ENCODE results near the gene NFIB. TPM values are rescaled to one million over a fixed set of nuclear protein-coding genes. Genes with fewer than 3 reads are reported as not detected.

NFIB gene
- total and polyA plus RNA-seq, 2 of the 4 experiments (the other 2 are of a cell fraction): 1.4 to 2.0 TPM

GRCh38 chr9:14356351-14357265, 42.7 kb upstream of the NFIB start:
- peaks cover 56% of the 10 kb centered on the region for H3K27me3 ChIP-seq (ENCODE audit: control insufficient read depth, insufficient read depth, low read length)
- TF ChIP-seq POLR2A (IDR thresholded peaks at IDR 0.05; ENCODE audit: low read depth, low read length) (no peak), CEBPB (IDR thresholded peaks at IDR 0.05; ENCODE audit: low read depth, low read length) (no peak), SMC3 (IDR thresholded peaks at IDR 0.05; ENCODE audit: low read depth, low read length) (no peak), MAFK (IDR thresholded peaks at IDR 0.05; ENCODE audit: low read depth, low read length) (no peak), RAD21 (IDR thresholded peaks at IDR 0.05; ENCODE audit: low read length) (no peak), USF2 (IDR thresholded peaks at IDR 0.05; ENCODE audit: low read depth, low read length) (no peak), MAZ (IDR thresholded peaks at IDR 0.05; ENCODE audit: borderline replicate concordance, low read depth, low read length) (no peak), RFX5 (IDR thresholded peaks at IDR 0.05; ENCODE audit: low read depth, low read length) (no peak)
- no peak overlapping the region for H4K8ac ChIP-seq (ENCODE audit: low read depth in 2 of 2, low read length in 2 of 2)
- no peak overlapping the region for H3K27ac ChIP-seq (ENCODE audit: insufficient read depth, low read length)
- no peak overlapping the region for H3K23ac ChIP-seq (ENCODE audit: low read depth, low read length)
- H3K9me3 ChIP-seq (ENCODE audit: control insufficient read depth, insufficient read depth, low read length): no peaks in the 10 kb centered on the region
- no peaks in the 10 kb centered on the region for H3K36me3 ChIP-seq (ENCODE audit: control insufficient read depth, insufficient read depth, low read length)
- H3K4me3 ChIP-seq (ENCODE audit: insufficient read depth, low read depth, low read length): no peak overlapping the region
- in situ Hi-C loops (cut with MboI; ENCODE audit: low sequenced_read_pairs) (loop anchor here (10.0 kb wide), 2 partner anchors 932 to 1322 kb away; no protein-coding TSS in a partner anchor), dilution Hi-C loops (cut with HindIII; ENCODE audit: low sequenced_read_pairs, unreplicated experiment) (no loop called here), intact Hi-C loops (cut with micrococcal nuclease) (loop anchor here (10.0 kb wide), 1 partner anchor 1322 kb away; no protein-coding TSS in a partner anchor)
- H2AFZ ChIP-seq (replicated peaks; ENCODE audit: low read length, poor library complexity): no peak overlapping the region
- no peaks in the 10 kb centered on the region for H4K20me1 ChIP-seq (ENCODE audit: insufficient read depth, low read length)
- DNase-seq: no peak
- no TSS peak for BruUV-seq (replicated peaks)
- ChIA-PET CTCF (interaction anchor here (0.6 to 1.1 kb wide), 2 partner anchors 292 to 402 kb away, joined by 3 to 4 read pairs; no protein-coding TSS in a partner anchor), POLR2A (ENCODE audit: unreplicated experiment) (no interaction called here)
- H2BK5ac ChIP-seq (ENCODE audit: low read depth, low read length, poor library complexity, severe bottlenecking): no peak overlapping the region
- no peak overlapping the region for H3K4ac ChIP-seq (ENCODE audit: low read depth, low read length)
- no peak for ATAC-seq (ENCODE audit: low read depth)
- H3K9ac ChIP-seq (ENCODE audit: low read depth, low read length): no peak overlapping the region
- no peak overlapping the region for H2AK9ac ChIP-seq (replicated peaks; ENCODE audit: low read depth, low read length, poor library complexity)
- H4K91ac ChIP-seq (ENCODE audit: insufficient read depth, low read depth, low read length): no peak overlapping the region
- H3K14ac ChIP-seq (replicated peaks; ENCODE audit: low read depth, low read length): no peak overlapping the region
- H2BK20ac ChIP-seq (ENCODE audit: low read depth, low read length): no peak overlapping the region
- no peak overlapping the region for H2BK120ac ChIP-seq (ENCODE audit: low read depth, low read length)
- no peaks in the 10 kb centered on the region for H3K4me1 ChIP-seq (ENCODE audit: control insufficient read depth, insufficient read depth, low read length)
- no peak overlapping the region for H3K56ac ChIP-seq (ENCODE audit: extremely low read depth, insufficient read depth, low read length)
- no peak overlapping the region for H2BK15ac ChIP-seq (ENCODE audit: low read depth, low read length)
- no peaks in the 10 kb centered on the region for H3K79me1 ChIP-seq (ENCODE audit: low read depth in 1 of 2, low read length in 2 of 2)
- no peak overlapping the region for H3K18ac ChIP-seq (ENCODE audit: low read depth, low read length)
- H2AK5ac ChIP-seq (ENCODE audit: low read depth, low read length): no peak overlapping the region
- 50% methylated on average over 3 of the region's 7 CpGs; no CpG with 5 or more reads in 1 of the 2 experiments for WGBS, 2 experiments (ENCODE audit: extremely low coverage in 2 of 2, insufficient read length in 1 of 2)
- no peak overlapping the region for H4K5ac ChIP-seq (ENCODE audit: low read depth, low read length)
- H3K9me1 ChIP-seq (ENCODE audit: insufficient read depth, low read length): no peaks in the 10 kb centered on the region; the same call in 1 of the 2 replicates
- no peak overlapping the region for H3K4me2 ChIP-seq (ENCODE audit: low read depth, low read length)
